Ishikawa (cell line): ENCODE measurements around the gene C10orf95.

ENCODE experiments used
- CREB1 ChIP-seq: IDR thresholded peaks from 2 replicates; pipeline ENCODE4 v1.6.1; 2012; ENCODE audit warnings: low read depth
- EGR1 ChIP-seq: IDR thresholded peaks from 2 replicates; pipeline ENCODE4 v1.6.1; 2012
- EP300 ChIP-seq: IDR thresholded peaks from 2 replicates; pipeline ENCODE4 v1.6.1; 2012; ENCODE audit warnings: borderline replicate concordance
- RAD21 ChIP-seq: IDR thresholded peaks from 2 replicates; pipeline ENCODE4 v1.6.1; 2012; ENCODE audit warnings: low read depth
- REST ChIP-seq: IDR thresholded peaks from 2 replicates; pipeline ENCODE4 v1.6.1; 2012; ENCODE audit warnings: low read depth, mild to moderate bottlenecking
- TAF1 ChIP-seq: IDR thresholded peaks from 2 replicates; pipeline ENCODE4 v1.6.1; 2012; ENCODE audit warnings: low read depth, mild to moderate bottlenecking
- YY1 ChIP-seq: IDR thresholded peaks from 2 replicates; pipeline ENCODE4 v1.6.1; 2012; ENCODE audit warnings: low read depth
- ZBTB7A ChIP-seq: IDR thresholded peaks from 2 replicates; pipeline ENCODE4 v1.6.1; 2012; ENCODE audit warnings: low read depth

GRCh38 chr10:102485093-102485784 is 33.9 kb upstream of the C10orf95 start:
- no peak for TF ChIP-seq TAF1
- no peak for TF ChIP-seq YY1
- TF ChIP-seq REST, result no peak
- TF ChIP-seq CREB1, result no peak
- no peak for TF ChIP-seq EP300
- no peak for TF ChIP-seq EGR1
- no peak for TF ChIP-seq ZBTB7A
- no peak for TF ChIP-seq RAD21
